ENCODE measurements around the gene FOXC2.

- TF ChIP-seq CTCF (IDR thresholded peaks at IDR 0.05) = no peak
- no peak for TF ChIP-seq POLR2A (IDR thresholded peaks at IDR 0.05)
Measured at GRCh38 chr16:86555704-86556075, 10.9 kb upstream of the FOXC2 start.

Data from heart left ventricle (tissue), 13 donors.